Esophagus squamous epithelium (tissue), 4 donors: ENCODE data around the gene SERPING1.

Source experiments
- CTCF ChIP-seq, 6 experiments: fragments of 450-650 bp in 4 of 6; fragments of 200-600 bp in 2 of 6; sonication (generic) in 2 of 6; IDR thresholded peaks; one replicate each; pipeline ENCODE4 v1.5.1; 2016 to 2019; ENCODE audit warnings: antibody characterized with exemption in 6 of 6, mild to moderate bottlenecking in 4 of 6, moderate library complexity in 4 of 6
- POLR2A ChIP-seq, 4 donors: fragments of 450-650 bp; IDR thresholded peaks; one replicate each; pipeline ENCODE4 v1.6.1; 2017; ENCODE audit warnings: antibody characterized with exemption in 4 of 4, mild to moderate bottlenecking in 4 of 4, moderate library complexity in 3 of 4

- TF ChIP-seq CTCF (IDR thresholded peaks at IDR 0.05) (no peak), POLR2A (IDR thresholded peaks at IDR 0.05) (no peak)
Measured at GRCh38 chr11:57597916-57598830, 688 bp downstream of the SERPING1 start.
